Fibroblast of mammary gland (primary cell): ENCODE data around the gene RNPEPL1.

ENCODE experiments used
- DNase-seq: peaks from one replicate; pipeline ENCODE4 v3.0.0-alpha.2; 2010; ENCODE audit warnings: low read depth
- H3K4me3 ChIP-seq: 2 replicates; pipeline ENCODE4 v1.5.1; 2011; ENCODE audit warnings: low read depth, mild to moderate bottlenecking, low read length, moderate library complexity; ENCODE audit not compliant: control insufficient read depth
- TF ChIP-seq, protein P1 (sequence below): conservative IDR thresholded peaks from 2 replicates; pipeline ENCODE4 v1.5.1; 2011; ENCODE audit warnings: low read depth, low read length, inconsistent platforms; ENCODE audit not compliant: control insufficient read depth, insufficient read depth

The RNPEPL1 gene

DNA sequence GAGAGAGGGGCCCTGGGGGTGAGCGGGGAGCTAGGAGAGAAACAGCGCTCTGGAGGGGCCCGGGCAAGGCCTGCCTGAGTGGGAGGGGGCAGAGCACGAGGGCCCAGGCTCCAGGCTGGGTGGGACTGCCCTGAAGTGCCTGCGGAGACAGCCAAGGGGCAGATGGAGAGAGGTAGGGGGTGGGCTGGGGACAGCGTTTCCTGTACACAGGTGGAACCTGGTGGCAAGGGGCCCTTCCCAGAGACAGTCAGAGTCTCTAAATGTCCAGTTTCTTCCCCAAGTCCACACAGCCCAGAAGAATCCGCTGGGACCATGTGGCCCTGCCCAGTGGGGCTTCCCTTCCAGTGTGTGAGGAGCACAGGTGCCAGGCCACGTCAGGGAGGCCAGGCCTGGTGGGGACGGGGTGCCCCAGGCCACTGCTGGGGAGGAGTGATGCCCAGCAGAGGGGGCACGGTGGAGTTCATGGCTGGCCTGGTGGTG lies 55.3 kb downstream of the RNPEPL1 start:
- TF ChIP-seq, protein P1, sequence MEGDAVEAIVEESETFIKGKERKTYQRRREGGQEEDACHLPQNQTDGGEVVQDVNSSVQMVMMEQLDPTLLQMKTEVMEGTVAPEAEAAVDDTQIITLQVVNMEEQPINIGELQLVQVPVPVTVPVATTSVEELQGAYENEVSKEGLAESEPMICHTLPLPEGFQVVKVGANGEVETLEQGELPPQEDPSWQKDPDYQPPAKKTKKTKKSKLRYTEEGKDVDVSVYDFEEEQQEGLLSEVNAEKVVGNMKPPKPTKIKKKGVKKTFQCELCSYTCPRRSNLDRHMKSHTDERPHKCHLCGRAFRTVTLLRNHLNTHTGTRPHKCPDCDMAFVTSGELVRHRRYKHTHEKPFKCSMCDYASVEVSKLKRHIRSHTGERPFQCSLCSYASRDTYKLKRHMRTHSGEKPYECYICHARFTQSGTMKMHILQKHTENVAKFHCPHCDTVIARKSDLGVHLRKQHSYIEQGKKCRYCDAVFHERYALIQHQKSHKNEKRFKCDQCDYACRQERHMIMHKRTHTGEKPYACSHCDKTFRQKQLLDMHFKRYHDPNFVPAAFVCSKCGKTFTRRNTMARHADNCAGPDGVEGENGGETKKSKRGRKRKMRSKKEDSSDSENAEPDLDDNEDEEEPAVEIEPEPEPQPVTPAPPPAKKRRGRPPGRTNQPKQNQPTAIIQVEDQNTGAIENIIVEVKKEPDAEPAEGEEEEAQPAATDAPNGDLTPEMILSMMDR, result no peak
- DNase-seq, result no peak
- H3K4me3 ChIP-seq, result no peak overlapping the region

- DNase-seq, result no peak
- TF ChIP-seq, protein P1, result no peak
- no peak overlapping the region for H3K4me3 ChIP-seq
Measured at GRCh38 chr2:240624011-240624949, 56.0 kb downstream of the RNPEPL1 start.

GRCh38 chr2:240624950-240625621 lies 56.8 kb downstream of the RNPEPL1 start, which contains the start of gene GPR35:
TSS of gene GPR35 (plus strand) at chr2:240625480. CDS start at chr2:240629953, 4,473 bp downstream.
- no peak within 1 kb of the TSS for H3K4me3 ChIP-seq

GRCh38 chr2:240626531-240627300 lies 58.4 kb downstream of the RNPEPL1 start:
- no peak for DNase-seq
- H3K4me3 ChIP-seq, result no peak overlapping the region
- TF ChIP-seq, protein P1, result no peak

More at GRCh38 chr2:240624950-240625621, 56.8 kb downstream of the RNPEPL1 start, which contains the start of gene GPR35:
- peak; percentile 75 for DNase-seq
- TF ChIP-seq, protein P1, result no peak

GRCh38 chr2:240627736-240628506 lies 59.6 kb downstream of the RNPEPL1 start:
- DNase-seq, result no peak
- TF ChIP-seq, protein P1, result no peak
- H3K4me3 ChIP-seq, result no peak overlapping the region
